Hindlimb muscle (tissue), 1 donor: ENCODE results near the gene RANBP3. TPM values are rescaled to one million over a fixed set of nuclear protein-coding genes. Genes with fewer than 3 reads are reported as not detected.
"Not testable (repeated sequence)": the region's sequence is repeated elsewhere in the genome, so short reads cannot be mapped to it uniquely, and the experiment has no call there.

Source experiments
- DNase-seq: peaks from one replicate; pipeline ENCODE4 v3.0.0-alpha.2; 2013
- polyA plus RNA-seq: library from polyadenylated mRNA; unstranded; fragments of 120-200 nt; gene quantifications from one replicate; pipeline ENCODE4 v1.2.1, GENCODE V29; 2013; ENCODE audit not compliant: insufficient read length

RANBP3 gene
- polyA plus RNA-seq, 1 donor, result 47.9 TPM

DNA sequence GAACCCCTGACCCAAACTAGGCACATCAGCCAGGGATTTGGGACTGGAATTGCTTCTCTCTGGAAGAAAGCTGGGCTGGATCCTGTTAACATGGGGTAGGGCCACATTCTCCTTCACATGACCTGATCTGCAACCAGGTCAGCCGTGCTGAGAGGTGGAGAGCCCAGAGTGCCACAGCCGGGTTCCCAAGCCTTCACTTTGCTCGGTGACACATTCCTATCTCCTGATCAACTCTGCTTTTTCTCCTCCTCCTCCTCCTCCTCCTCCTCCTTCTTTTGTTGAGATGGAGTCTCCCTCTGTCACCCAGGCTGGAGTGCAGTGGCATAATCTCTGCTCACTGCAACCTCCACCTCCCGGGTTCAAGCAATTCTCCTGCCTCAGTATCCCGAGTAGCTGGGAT, 7.9 kb upstream of the RANBP3 start:
- not testable (repeated sequence) for DNase-seq

DNA sequence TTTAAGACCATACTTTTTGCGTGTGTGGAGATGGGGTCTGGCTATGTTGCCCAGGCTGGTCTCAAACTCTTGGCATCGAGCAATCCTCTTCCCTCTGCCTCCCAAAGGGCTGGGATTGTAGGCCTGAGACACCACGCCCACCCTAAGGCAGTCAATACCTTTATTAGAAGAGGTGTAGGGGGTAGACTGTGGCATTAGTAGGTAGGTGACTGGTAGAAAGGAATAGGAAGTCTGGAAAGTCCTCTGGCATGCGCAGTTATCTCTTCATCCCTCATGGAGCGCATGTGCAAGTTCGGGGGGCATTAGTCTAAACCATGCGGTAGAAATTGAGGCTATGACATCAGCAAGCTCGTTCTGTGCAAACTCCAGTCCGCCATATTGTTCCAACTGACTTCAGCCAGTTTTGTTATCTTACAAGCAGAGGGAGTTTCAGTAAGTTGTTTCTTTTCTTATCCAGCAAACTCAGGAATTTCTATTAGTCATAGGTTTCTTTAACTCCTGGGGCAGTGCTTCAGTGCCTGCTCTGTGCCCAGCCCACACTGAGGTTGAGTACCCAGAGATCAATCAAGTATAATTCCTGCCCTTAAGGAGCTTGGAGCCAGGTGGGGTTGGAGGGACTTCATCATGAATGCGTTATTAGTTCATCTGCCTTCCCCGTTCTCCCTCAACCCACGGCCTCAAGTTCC, 7.3 kb upstream of the RANBP3 start:
- no peak for DNase-seq

DNA sequence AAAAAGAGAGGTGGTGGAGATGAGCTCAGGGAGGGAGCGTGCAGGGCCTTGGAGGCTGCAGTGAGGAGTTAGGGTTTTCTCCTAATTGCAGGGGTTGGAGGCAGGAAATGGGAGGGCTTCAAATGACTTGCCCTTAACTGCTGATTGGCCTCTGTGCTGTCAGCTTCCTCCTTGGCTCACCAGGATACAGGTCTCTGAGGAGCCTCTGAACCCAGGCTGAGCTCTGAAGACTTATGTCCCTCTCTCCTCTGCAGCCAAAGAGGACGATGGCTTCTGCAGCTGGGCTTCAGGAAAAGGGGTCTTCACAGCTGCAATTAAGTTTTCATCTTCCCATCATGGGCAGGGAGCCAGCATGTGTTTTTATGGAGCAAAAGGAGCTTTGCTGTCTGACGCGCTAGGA, 6.7 kb upstream of the RANBP3 start:
- DNase-seq, result peak; percentile 63

DNA sequence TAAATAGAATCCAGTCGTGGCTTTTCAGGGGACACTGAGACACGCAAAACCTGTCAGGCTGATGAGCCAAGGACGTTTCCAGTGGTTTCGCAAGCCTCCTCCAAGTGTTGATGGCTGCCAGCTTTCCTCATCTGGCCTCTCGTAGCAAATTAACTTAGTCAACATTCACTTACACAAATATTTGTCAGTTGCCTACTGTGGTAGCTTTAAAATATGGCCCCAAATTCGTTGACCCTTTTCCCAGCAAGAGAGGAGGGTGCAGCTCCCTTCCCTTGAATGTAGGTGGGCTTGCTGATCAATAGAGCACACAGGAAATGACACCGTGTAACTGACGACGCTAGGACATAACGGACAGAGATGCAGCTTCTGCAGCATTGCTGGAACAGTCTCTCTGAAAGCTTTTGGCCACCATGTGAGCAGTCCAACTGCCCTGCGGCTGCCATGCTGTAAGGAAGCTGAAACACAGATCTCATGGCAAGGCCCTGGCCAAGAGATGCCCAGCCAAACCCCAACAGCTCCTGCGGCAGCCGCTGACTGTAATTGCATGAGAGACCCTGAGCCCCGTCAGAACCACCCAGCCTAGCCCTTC, 5.5 kb upstream of the RANBP3 start:
- DNase-seq, result no peak

DNA sequence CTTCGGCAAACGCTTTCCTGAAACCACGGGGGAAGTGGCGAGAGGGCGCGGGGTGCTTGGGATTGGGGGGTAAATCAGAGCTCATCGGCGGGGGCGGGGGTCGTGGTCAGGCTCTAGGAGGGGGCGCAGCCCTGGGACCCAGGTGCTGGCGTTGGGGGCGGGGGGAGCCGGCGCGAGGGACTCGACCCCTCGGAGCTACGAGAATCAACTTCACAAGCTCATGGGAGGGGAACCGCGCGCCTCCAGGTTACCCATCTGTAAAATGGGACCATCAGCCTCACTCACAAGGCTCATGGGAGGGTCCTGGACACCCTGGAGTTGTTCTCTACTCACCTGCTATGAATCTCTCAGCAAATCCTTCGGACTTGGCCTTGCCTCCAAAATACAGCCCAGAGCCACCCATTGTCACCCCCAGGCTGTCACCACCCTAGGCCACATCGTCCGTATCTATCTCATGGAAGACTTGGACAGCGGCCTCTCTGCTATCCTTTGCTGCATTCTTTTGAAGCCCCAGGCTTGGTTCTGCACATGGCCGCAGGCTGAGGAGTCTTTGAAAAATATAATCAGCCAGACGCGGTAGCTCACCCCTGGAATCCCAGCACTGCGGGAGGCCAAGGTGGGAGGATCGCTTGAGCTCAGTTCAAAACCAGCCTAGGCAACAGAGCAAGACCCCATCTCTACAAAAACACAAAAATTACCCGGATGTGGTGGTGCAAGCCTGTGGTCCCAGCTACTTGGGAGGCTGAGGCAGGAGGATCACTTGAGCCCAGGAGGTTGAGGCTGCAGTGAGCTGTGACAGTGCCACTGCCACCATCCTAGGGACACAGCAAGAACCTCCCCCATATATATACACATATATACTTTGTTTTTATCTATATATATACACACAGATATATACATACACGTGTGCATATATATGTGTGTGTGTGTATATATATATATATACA, 939 bp upstream of the RANBP3 start:
- DNase-seq, result no peak

DNA sequence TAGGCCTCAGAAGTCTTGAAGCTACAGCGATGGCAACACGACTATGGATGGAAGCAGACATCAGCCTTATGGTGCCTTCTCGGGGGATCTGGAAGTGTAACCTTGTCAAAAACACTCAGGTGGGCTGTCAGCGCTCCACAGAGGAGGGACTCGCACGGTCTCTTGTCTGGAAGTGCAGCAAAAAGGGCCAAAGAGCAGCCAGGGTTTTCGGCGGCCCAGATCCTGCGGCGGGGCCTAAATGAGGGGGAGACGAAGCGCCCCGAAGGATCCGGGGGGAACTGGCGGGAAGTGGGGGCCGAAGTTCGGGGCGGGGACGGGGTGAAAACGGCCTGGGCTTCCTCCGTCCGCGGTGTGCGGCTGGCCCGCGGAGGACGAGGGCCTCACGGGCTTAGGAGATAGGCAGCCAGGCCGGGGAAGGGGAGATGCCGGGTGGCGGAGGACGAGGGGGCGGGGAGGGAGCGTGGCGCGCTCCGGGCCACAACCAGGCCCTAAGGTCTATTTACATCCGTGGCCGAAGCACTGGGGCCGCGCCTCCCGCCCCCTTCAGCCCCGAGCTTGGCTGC, 637 bp downstream of the RANBP3 start:
- DNase-seq, result no peak

DNA sequence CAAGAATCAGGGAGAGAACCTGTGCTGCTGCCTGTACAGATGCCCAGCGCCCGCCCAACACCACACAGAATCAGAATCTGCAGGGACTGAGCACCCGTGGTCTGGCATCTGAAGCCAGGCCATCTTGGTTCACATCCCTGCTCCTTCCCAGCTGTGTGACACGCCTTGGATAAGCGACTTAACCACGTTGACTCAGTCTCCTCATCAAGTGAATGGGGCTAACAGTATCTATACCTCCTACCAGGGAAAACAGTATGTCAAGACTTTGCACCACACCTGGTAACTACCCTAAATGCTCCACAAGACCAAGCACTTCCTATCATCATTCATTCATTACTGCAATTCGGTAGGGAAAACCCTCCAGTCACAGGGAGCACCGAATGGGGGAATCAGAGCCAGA, 1.2 kb downstream of the RANBP3 start:
- DNase-seq, result no peak

DNA sequence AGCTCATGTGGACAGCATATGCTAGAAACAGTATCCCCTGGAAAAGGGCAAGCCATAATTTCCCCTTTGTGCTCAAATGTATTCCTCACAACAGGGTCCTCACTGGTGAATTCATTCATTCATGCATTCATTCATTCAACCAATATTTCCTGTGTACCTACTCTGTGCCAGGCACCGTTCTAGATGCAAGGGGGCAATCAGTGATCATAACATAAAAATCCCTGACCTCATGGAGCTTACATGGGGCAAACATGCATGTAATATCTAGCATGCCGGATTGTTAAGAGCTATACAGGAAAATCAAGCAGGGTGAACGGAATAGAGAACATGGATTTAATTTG, 2.6 kb downstream of the RANBP3 start:
- DNase-seq, result no peak

DNA sequence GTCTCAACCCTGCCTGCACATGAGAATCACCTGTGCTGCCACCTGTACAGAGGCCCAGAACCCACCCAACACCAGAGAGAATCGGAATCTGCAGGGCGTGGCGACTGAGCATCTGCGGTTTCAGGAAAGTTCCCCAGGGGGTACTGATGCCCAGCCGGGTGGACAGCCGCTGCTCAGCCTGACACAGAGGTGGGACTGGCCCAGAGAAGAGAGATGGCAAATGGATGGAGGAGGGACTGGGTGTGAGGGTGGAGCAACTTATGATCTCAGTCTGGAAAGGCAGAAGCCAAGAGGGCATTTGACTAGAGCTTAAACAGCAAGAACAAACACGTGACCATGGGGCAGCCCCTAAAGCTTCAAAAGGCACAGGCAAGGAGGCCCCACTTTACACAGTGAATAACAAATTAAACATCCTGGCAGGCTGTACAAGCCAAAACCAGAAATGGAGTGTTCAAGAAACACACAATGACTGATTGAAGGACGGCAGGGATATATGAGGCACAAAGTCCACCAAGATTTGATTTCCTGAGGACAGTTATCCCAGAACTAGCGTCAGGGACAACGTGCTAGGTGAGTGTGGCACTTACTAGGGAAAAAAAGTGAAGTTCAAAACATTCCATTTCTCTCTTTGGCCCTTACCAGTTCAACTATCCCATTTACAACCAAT, 3.1 kb downstream of the RANBP3 start:
- DNase-seq, result no peak

DNA sequence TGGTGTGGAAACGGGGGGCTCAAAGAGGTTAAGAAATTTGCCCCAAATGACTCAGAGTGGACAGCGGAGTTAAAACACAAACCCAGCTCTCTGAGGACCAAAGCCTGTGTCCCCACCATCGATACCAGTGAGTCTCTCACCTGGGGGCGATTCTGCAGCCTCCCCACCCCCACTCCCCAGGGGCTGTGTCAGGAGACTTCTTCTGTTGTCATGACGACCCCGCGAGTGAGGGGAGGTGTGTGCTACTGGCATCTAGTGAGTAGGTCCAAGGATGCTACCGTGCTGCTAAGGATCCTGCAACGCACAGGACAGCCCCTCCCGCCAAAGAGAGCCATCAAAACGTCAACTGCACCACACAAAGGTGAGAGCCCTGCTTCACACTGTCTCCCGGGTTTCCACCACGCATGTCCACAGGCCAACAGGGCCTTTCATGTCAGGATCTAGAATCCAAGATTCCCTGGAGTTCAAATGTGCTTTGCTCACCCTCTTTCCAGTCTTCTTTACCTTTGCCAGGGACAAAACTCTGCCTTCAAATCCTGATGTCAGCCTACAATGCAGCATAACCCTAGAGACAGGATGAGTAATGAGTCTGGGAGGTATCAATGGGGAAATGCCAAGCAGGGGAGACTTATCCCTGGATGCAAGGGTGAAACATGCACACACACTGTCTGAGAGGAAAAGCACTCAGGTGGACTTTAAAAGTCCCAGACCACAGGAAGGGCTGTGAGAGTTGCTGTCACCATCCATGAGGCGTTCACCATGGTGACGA, 3.9 kb downstream of the RANBP3 start:
- no peak for DNase-seq

DNA sequence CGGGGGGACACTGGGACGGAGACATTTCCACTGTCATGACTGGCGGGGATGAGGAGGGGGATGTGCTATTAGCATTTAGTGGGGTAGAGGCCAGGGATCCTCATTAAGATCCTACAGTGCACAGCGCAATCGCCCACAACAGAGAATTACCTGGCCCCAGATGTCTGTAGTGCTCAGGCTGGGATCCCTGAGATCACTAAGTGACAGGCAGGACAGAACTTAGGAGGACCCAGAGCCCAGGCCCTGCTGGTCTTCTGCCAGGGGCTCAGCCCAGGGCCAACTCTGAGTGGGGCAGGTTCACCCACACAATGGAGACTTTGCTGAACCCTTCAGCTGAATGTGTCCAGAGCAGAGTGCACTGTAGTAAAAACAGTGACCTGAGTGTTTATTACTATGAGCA, 4.6 kb downstream of the RANBP3 start:
- no peak for DNase-seq

DNA sequence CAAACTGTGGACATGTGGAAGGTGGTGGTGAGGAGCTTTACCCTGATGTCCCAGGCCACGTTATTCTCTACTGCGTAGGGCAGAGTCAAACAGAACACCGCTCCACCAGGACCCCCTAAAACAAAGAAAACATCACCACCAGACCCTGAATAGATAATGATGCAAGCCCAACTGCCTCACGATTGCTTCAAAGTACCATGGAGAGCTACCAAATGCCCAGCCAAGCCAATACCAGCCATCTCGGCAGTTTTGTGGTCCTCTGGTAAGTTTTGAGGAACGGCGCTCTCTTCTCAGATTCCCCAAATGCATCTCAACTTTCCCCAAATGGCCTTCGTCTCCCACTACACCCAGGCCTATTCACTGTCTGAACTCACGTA, 5.6 kb downstream of the RANBP3 start:
- no peak for DNase-seq

DNA sequence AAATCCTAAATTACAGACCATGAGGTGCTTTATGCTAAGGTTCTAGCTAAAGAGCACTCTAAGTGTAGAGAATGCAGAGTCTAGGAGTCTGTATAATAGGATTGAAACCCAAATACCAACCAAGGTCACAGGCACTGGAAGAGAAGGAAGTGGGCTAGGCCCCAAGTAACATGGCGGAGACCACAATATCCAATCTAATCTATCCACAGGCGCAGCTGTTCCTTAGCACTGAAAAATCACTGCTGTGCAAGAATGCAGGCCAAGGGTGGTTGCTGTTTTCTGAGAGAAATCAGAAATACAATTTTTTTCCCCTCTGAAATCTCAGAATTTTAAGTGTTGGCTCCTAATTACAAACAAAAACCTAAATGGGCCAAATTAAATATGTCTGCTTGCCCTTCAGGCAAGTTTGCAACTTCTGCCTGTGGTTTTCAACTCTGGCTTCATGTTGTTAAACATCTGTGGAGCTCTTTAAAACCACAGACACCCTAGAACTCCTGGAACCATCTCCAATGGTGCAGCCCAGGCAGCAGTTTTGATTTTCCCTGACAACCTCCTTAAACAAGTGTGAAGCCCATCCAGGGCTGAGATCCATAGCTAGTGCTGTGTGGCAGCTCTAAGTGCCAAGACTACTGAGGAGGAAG, 6.1 kb downstream of the RANBP3 start:
- DNase-seq, result no peak

DNA sequence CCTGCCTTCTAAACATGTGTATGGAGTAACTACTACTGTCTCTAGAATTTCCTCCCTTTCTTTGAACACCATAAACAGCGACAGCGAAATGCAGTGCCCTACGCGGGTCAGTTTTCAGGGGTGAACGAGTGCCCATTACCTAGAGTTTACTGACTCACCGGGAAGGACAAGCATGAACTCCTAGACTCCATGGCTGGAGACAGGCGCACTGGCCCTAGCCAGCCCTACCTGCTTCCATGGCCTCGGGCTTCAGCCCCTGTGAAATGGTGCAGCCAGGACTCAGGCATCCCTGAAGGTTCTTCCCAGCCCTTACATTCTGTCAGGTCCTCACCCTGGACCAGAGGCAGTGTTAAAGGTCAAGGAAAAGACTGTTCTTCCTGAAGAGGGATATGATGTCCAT, 8.5 kb downstream of the RANBP3 start:
- DNase-seq, result no peak

DNA sequence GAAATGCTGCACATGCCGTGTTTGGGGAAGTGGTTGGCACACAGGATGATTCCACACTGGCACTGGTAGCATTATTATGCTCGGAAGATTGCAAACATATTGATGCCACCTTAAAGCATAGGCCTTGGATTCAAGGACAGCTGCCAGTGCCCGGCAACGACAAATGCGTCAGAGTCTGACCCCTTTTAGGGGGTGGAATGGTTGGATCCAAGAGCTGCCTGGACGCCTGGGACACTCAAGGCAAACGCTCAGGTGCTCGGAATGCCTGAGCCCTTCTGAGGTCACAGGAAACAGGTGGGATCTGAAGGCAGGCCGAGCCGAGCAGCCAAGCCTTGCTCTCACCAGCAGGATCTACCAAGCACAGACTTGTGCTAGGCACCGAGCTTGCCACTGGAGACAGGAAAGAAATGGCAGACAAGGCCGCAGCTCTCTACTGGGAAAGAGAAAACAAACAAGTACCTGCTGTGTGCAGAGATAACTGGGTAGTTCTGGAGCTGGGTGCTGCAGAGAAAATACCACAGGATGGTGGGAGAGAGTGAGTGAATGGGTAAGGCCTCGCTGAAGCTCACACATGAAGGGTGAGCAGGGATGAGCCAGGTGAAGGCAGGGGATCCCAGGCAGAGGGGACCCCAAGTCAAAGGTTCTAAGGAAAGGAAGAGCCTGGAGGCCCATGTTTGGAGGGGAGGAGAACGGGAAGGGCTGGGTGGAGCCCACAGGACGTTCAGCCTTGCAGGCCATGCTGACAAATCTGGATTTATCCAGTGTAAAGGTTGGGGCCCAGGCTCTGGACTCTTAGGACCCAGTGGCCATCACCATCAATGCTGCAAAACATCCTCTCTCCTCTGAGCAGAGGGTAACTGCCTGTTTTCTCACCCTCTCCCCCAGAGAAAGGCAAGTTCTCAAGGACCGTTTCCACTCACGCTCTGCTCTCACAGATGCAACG, 9.2 kb downstream of the RANBP3 start:
- no peak for DNase-seq

DNA sequence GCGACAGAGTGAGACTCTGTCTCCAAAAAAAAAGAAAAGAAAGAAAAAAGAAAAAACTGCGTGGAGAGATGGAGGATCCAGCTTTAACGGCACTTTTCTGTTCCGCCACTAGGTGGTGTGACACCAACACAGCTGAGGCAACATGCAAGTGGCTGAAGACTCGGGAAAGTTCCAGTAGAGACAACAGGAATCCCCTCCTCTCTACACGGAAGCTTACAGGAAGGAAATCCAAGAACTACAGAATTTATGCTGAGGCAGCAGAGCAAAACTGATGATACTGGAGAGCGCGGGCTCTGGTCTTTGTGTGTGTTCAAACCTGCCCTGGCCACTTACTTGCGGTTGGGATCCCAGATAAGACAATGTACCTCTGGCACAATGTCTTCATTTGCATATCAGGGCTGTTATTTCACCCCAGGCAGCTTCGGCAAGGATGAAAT, 9.9 kb downstream of the RANBP3 start:
- DNase-seq, result peak; percentile 82

DNA sequence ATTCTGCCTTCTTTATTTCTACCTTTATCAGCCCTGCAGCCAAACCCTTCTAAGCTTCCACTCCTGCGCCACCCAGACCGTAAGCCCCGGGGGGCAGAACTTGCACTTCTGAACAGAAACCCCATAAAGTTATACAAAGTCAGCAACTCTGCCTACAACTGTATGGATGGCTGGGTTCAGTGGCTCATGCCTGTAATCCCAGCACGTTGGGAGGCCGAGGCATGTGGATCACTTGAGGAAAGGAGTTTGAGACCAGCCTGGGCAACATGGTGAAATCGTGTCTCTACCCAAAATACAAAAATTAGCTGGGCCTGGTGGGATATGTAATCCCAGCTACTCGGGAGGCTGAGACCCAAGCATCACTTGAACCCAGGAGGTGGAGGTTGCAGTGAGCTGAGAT, 10.4 kb downstream of the RANBP3 start:
- no peak for DNase-seq

DNA sequence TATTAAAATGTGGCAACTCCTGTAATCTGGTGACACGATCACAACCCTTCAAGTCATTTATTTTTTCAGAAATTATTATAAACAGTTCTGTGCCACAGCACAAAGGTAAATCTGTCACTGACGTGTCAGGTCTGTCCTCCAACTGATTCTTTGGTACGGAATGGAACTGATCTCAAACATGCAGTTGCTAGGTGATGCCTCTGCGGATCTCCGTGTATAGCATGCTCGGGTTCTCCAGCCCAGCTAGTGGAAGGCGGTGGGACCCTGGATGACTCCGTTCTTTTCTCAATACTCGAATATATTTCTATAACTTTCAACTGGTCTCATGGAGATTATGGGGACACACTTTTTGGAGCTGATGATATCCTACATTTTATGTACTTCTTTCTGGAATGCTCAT, 11.0 kb downstream of the RANBP3 start:
- DNase-seq, result no peak

DNA sequence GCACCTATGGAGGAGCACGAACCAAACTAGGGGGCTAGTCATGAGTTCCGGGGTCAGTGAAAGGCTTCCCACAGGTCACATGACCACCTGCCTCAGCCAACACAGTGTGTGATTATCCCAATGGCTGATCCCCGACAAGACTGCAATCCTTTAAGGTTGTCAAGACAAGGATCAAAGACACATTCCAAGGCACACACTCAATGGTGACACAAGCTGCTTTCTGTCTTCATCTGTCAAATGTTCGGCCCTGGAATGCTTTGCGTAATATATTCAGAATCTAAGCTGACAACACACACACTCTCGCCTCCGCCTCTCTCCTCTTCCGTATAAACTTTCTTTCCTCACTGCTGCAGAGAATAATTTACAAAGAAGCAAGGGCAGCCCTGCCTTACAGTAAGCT, 11.7 kb downstream of the RANBP3 start:
- no peak for DNase-seq

DNA sequence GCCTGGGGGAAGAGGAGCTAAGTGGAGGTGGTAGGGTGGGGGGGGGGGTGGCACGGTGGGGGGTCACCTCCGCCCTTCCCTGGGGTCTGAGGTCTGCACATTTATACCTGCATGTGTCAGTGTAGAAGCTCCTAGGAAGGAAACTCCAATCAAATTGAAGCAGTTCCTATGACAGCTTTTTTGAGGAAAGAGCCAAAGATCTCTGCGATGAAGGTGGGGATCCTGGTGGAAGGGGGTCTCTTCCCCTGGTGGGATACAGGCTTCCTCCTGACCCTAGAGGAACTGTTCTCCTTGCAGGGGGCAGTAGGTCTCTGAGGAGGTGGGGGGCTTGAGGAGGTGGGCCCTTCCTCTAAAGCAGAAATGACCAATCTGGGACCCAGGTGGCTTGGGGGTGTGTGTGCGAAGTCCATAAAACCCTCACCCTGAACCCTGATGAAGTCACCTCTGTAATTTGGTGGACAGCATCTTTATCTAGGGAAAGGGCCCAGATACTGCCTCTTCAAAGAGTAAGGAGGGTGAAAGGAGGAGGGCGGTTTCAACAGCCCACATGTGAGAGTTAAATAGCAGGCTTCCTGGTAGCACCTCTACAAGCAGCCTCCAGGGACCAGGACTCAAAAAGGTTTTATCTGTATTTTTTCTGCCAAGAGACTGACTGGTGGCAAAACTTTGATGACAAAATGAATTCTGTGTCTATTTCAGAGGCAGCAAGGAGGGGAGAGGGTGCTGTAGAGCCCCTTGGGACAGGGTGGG, 12.9 kb downstream of the RANBP3 start:
- DNase-seq, result no peak
